Keratinocyte (primary cell): ENCODE results near the gene PROSER1. TPM values are rescaled to one million over a fixed set of nuclear protein-coding genes. Genes with fewer than 3 reads are reported as not detected.

Experiments used
- DNase-seq: peaks from one replicate; pipeline ENCODE4 v3.0.0-alpha.2; 2011; ENCODE audit warnings: low read depth, missing footprints, low spot score
- FAIRE-seq: peaks from 2 replicates; lab custom pipeline; 2011; peaks lifted over from hg19 to GRCh38; lab: Jason Lieb, UNC
- H2AFZ ChIP-seq: 2 replicates; pipeline ENCODE4 v1.6.0; 2012; ENCODE audit warnings: low read length, control low read depth, inconsistent platforms; ENCODE audit not compliant: control insufficient read depth
- H3K27ac ChIP-seq: 2 replicates; pipeline ENCODE4 v1.5.1; 2011; ENCODE audit warnings: low read length; ENCODE audit not compliant: control insufficient read depth, insufficient read depth
- H3K27me3 ChIP-seq: 3 replicates; pipeline ENCODE4 v1.6.0; 2011; ENCODE audit warnings: low read length; ENCODE audit not compliant: control insufficient read depth, insufficient read depth; ENCODE audit errors: extremely low read depth
- H3K36me3 ChIP-seq, 2 experiments: 2 replicates in 1 of 2; 3 replicates in 1 of 2; pipeline ENCODE4 v1.5.1; 2011; ENCODE audit warnings: low read length in 2 of 2, mild to moderate bottlenecking in 1 of 2; ENCODE audit not compliant: control insufficient read depth in 2 of 2, insufficient read depth in 2 of 2; ENCODE audit errors: extremely low read depth in 1 of 2
- H3K4me1 ChIP-seq: 3 replicates; pipeline ENCODE4 v1.5.1; 2011; ENCODE audit warnings: low read length; ENCODE audit not compliant: control insufficient read depth, insufficient read depth; ENCODE audit errors: extremely low read depth
- H3K4me2 ChIP-seq: 3 replicates; pipeline ENCODE4 v1.6.0; 2011; ENCODE audit warnings: low read depth, low read length; ENCODE audit not compliant: control insufficient read depth, insufficient read depth; ENCODE audit errors: extremely low read depth
- H3K4me3 ChIP-seq, 3 experiments: fragments of 200-600 bp in 1 of 3; sonication (generic) in 1 of 3; 2 replicates in 2 of 3; 3 replicates in 1 of 3; pipeline ENCODE4 v1.5.1; 2011 to 2016; ENCODE audit warnings: low read length in 3 of 3, mild to moderate bottlenecking in 3 of 3, control low read depth in 2 of 3, inconsistent platforms in 1 of 3, low read depth in 1 of 3, mixed read lengths in 1 of 3, mixed run types in 1 of 3, moderate library complexity in 1 of 3; ENCODE audit not compliant: control insufficient read depth in 2 of 3, insufficient read depth in 2 of 3; ENCODE audit errors: extremely low read depth in 1 of 3
- H3K79me2 ChIP-seq: 2 replicates; pipeline ENCODE4 v1.6.0; 2012; ENCODE audit warnings: low read length; ENCODE audit not compliant: control insufficient read depth, insufficient read depth
- H3K9ac ChIP-seq: 3 replicates; pipeline ENCODE4 v1.6.0; 2011; ENCODE audit warnings: low read length; ENCODE audit not compliant: control insufficient read depth, insufficient read depth; ENCODE audit errors: extremely low read depth
- H3K9me1 ChIP-seq: 3 replicates; pipeline ENCODE4 v1.6.0; 2011; ENCODE audit warnings: low read length; ENCODE audit not compliant: control insufficient read depth, insufficient read depth; ENCODE audit errors: extremely low read depth
- H3K9me3 ChIP-seq: 2 replicates; pipeline ENCODE4 v1.5.1; 2012; ENCODE audit warnings: low read depth, low read length; ENCODE audit not compliant: control insufficient read depth
- H4K20me1 ChIP-seq: 3 replicates; pipeline ENCODE4 v1.6.0; 2011; ENCODE audit warnings: low read length; ENCODE audit not compliant: control insufficient read depth, insufficient read depth; ENCODE audit errors: extremely low read depth
- EZH2 ChIP-seq: IDR thresholded peaks from one replicate; pipeline ENCODE4 v1.6.1; 2012; ENCODE audit warnings: inconsistent platforms, mild to moderate bottlenecking, low read length, moderate library complexity
- dilution Hi-C: fragments of 300-500 bp; cut with MboI; formaldehyde crosslinking; loops from one replicate; pipeline ENCODE4 v1.7.0; 2020; ENCODE audit warnings: low sequenced_read_pairs; ENCODE audit not compliant: extremely low pct_ligation_motif_present
- polyA plus RNA-seq, 5 experiments: library from polyadenylated mRNA; depleted of rRNA in 3 of 5; stranded (reverse) in 3 of 5; stranded (forward) in 1 of 5; unstranded in 1 of 5; fragments of >200 nt; gene quantifications; 1 replicate in 1 of 5; 2 replicates in 3 of 5; 3 replicates in 1 of 5; pipeline versions ENCODE4 v1.2.1 to v1.2.3, GENCODE V29; 2011 to 2012; ENCODE audit warnings: missing spikeins in 2 of 5, low read depth in 1 of 5, low replicate concordance in 1 of 5
- TF ChIP-seq, protein P1 (sequence below), 3 experiments: IDR thresholded peaks in 1 of 3; conservative IDR thresholded peaks in 1 of 3; optimal IDR thresholded peaks in 1 of 3; 2 replicates in 2 of 3; 3 replicates in 1 of 3; pipeline versions ENCODE3 to v1.5.1; 2011; ENCODE audit warnings: low read length in 3 of 3, mild to moderate bottlenecking in 3 of 3, moderate library complexity in 2 of 3, control low read depth in 1 of 3, inconsistent platforms in 1 of 3; ENCODE audit not compliant: insufficient read depth in 2 of 3; ENCODE audit errors: extremely low read depth in 1 of 3

Gene PROSER1
- polyA plus RNA-seq, 1 donor (not counting 4 experiments of a cell fraction or from before 2014, with no cell fraction given), result 16.9 TPM

DNA sequence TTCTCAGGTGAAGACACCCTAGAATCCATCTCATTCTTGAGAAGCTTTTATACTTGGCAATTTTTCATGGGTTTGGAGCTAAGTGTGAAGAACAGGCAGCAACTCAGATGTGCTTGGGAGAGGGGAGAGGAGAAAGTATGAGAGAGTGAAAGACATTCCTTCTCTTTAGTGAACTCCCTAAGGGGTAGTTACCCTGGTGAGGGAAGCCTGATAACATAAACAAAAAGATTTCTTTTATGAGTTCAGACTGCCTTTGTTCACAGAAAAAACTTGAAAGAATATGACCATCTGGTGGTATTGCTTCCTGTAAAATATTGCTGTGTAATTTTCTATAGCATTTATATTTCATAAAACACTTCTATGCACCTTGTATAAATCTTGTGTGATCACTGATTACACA, 47.2 kb downstream of the PROSER1 start, which contains the start of gene STOML3:
STOML3 (minus strand) TSS at position 139 of the 400 bp plus-strand sequence; CDS start at position 29, 110 bp downstream.
- H3K36me3 ChIP-seq, result no peaks in the 10 kb centered on the region
- H3K4me2 ChIP-seq, result no peak within 1 kb of the TSS
- DNase-seq, result no peak
- TF ChIP-seq, protein P1, sequence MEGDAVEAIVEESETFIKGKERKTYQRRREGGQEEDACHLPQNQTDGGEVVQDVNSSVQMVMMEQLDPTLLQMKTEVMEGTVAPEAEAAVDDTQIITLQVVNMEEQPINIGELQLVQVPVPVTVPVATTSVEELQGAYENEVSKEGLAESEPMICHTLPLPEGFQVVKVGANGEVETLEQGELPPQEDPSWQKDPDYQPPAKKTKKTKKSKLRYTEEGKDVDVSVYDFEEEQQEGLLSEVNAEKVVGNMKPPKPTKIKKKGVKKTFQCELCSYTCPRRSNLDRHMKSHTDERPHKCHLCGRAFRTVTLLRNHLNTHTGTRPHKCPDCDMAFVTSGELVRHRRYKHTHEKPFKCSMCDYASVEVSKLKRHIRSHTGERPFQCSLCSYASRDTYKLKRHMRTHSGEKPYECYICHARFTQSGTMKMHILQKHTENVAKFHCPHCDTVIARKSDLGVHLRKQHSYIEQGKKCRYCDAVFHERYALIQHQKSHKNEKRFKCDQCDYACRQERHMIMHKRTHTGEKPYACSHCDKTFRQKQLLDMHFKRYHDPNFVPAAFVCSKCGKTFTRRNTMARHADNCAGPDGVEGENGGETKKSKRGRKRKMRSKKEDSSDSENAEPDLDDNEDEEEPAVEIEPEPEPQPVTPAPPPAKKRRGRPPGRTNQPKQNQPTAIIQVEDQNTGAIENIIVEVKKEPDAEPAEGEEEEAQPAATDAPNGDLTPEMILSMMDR (optimal IDR thresholded peaks at IDR 0.05 in 1 of 3, IDR thresholded peaks at IDR 0.05 in 1 of 3, conservative IDR thresholded peaks at IDR 0.05 in 1 of 3; ENCODE audit: extremely low read depth in 1 of 3, insufficient read depth in 2 of 3, low read length in 3 of 3), result no peak
- TF ChIP-seq EZH2, result no peak
- no peak for FAIRE-seq
- no peaks in the 10 kb centered on the region for H4K20me1 ChIP-seq
- H3K9ac ChIP-seq, result no peak within 1 kb of the TSS
- dilution Hi-C loops, result no loop called here
- H2AFZ ChIP-seq, result no peak within 1 kb of the TSS
- H3K27me3 ChIP-seq, result no peaks in the 10 kb centered on the region
- H3K4me3 ChIP-seq, result no peak within 1 kb of the TSS
- no peaks in the 10 kb centered on the region for H3K9me3 ChIP-seq
- no peaks in the 10 kb centered on the region for H3K79me2 ChIP-seq
- no peaks in the 10 kb centered on the region for H3K4me1 ChIP-seq
- H3K9me1 ChIP-seq, result no peaks in the 10 kb centered on the region
- H3K27ac ChIP-seq, result no peak within 1 kb of the TSS

DNA sequence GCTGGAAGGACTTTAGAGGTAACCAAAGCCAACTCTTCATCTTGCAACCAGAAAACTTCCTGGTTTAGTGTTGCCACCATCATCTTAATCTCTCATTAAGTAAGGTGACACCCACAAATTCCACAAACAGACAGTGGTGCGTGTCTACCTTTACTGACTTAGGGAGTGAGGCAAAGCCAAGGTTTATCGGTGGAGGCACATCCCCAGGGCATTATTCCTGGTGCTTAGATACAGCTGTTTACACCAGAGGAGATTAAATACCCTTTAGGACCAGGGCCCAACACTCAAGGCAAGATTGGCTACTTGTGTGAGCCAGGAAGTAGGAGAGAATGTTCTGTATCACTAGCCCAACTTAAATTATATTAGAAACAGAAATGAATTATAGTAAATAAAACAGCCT, 56.8 kb downstream of the PROSER1 start:
- H3K4me2 ChIP-seq, result no peak overlapping the region
- H3K27me3 ChIP-seq, result no peaks in the 10 kb centered on the region
- DNase-seq, result no peak
- no peak overlapping the region for H3K9ac ChIP-seq
- peak; percentile 23 for FAIRE-seq
- H4K20me1 ChIP-seq, result no peaks in the 10 kb centered on the region
- H3K9me3 ChIP-seq, result no peaks in the 10 kb centered on the region
- dilution Hi-C loops, result no loop called here
- H3K4me3 ChIP-seq, result no peak overlapping the region
- no peak overlapping the region for H2AFZ ChIP-seq
- TF ChIP-seq EZH2, result no peak
- TF ChIP-seq, protein P1 (optimal IDR thresholded peaks at IDR 0.05 in 1 of 3, IDR thresholded peaks at IDR 0.05 in 1 of 3, conservative IDR thresholded peaks at IDR 0.05 in 1 of 3; ENCODE audit: extremely low read depth in 1 of 3, insufficient read depth in 2 of 3, low read length in 3 of 3), result no peak
- no peaks in the 10 kb centered on the region for H3K79me2 ChIP-seq
- no peaks in the 10 kb centered on the region for H3K9me1 ChIP-seq
- no peaks in the 10 kb centered on the region for H3K4me1 ChIP-seq
- no peak overlapping the region for H3K27ac ChIP-seq
- no peaks in the 10 kb centered on the region for H3K36me3 ChIP-seq
